ENCODE data around the gene LENG8.
"Not testable (repeated sequence)": the region's sequence is repeated elsewhere in the genome, so short reads cannot be mapped to it uniquely, and the experiment has no call there.

GRCh38 chr19:54505542-54505941, 56.5 kb downstream of the LENG8 start:
- TF ChIP-seq CTCF (IDR thresholded peaks at IDR 0.05; ENCODE audit: insufficient read depth, low read length), result not testable (repeated sequence)
- TF ChIP-seq, protein P1, sequence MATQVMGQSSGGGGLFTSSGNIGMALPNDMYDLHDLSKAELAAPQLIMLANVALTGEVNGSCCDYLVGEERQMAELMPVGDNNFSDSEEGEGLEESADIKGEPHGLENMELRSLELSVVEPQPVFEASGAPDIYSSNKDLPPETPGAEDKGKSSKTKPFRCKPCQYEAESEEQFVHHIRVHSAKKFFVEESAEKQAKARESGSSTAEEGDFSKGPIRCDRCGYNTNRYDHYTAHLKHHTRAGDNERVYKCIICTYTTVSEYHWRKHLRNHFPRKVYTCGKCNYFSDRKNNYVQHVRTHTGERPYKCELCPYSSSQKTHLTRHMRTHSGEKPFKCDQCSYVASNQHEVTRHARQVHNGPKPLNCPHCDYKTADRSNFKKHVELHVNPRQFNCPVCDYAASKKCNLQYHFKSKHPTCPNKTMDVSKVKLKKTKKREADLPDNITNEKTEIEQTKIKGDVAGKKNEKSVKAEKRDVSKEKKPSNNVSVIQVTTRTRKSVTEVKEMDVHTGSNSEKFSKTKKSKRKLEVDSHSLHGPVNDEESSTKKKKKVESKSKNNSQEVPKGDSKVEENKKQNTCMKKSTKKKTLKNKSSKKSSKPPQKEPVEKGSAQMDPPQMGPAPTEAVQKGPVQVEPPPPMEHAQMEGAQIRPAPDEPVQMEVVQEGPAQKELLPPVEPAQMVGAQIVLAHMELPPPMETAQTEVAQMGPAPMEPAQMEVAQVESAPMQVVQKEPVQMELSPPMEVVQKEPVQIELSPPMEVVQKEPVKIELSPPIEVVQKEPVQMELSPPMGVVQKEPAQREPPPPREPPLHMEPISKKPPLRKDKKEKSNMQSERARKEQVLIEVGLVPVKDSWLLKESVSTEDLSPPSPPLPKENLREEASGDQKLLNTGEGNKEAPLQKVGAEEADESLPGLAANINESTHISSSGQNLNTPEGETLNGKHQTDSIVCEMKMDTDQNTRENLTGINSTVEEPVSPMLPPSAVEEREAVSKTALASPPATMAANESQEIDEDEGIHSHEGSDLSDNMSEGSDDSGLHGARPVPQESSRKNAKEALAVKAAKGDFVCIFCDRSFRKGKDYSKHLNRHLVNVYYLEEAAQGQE (IDR thresholded peaks at IDR 0.05; ENCODE audit: insufficient replicate concordance, low read depth), result not testable (repeated sequence)

Data from HL-60 (cell line).